HG03280 (cell line): ENCODE data around the gene KIF17.

Source experiments
- ATAC-seq: cut with Tn5 transposase; IDR thresholded peaks from one replicate; pipeline ENCODE4 v1.9.1; 2021; ENCODE audit warnings: mild to moderate bottlenecking, moderate library complexity; ENCODE audit not compliant: unreplicated experiment

Gene KIF17

DNA sequence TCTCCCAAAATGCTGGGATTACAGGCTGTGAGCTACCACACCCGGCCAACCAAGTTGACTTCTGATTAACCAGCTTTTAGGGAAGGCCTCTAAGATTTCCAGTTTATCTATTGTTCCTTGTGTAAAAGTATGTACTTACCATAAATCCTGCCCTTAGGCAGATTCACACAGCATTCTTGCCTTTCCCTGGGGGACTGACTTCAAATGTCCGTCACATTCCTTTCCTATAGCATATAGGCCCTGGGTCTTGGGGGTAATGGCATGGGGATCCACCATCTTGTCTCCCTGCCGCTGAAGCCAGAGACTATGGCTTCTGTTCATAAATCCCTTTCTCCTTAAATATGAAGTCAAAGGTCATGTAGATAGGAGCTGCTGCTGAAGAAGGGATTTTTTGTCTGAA, 85.4 kb downstream of the KIF17 start:
- no peak for ATAC-seq

DNA sequence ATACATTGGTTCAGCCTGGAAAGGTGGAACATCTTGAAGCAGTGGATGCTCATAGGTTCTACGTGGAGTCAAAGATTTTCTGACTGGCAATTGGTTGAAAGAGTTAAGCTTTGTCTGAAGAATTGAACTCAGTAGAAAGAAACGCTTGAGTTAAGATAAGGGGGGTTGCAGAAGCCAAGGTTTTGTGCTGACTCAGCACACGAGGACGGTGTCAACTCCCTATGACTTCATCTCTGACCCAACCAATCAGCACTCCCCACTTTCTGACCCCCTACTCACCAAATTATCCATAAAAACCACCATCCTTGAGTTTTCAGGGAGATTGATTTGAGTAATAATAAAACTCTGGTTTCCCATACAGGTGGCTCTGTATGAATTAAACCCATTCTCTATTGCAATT, 87.1 kb downstream of the KIF17 start:
- ATAC-seq: no peak

DNA sequence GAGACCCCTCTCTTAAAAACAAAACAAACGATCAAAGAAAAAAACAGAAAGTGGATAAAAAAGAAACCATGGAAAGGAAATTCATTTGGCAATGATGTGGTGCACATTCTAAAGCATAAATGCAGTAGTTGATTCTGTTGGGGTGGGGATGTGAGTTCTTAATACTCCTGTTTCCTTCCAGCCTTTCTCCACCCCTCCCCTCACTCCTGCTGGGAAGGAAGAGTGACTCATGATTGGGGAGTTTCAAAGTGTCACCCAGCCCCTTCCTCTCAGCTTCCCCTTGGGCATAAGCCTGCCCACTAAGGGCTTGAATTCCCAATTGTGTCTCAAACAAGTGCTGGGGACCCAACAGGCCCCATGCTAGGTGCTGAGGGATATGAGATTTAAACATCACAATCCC, 91.3 kb downstream of the KIF17 start:
- no peak for ATAC-seq

DNA sequence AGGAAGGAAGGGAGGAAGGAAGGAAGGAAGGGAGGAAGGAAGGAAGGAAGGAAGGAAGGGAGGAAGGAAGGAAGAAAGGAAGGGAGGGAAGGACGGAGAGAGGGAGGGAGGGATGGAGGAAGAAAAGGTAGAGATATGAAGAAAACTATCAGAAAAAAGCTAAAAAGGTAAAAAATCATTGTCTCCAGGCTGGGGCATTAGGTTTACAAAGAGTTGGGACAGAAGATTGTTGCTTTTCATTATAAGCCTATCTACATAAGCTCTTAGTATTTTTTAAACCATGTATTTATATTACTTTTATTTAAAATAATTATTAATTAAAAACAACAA, 91.7 kb downstream of the KIF17 start:
- ATAC-seq: no peak

DNA sequence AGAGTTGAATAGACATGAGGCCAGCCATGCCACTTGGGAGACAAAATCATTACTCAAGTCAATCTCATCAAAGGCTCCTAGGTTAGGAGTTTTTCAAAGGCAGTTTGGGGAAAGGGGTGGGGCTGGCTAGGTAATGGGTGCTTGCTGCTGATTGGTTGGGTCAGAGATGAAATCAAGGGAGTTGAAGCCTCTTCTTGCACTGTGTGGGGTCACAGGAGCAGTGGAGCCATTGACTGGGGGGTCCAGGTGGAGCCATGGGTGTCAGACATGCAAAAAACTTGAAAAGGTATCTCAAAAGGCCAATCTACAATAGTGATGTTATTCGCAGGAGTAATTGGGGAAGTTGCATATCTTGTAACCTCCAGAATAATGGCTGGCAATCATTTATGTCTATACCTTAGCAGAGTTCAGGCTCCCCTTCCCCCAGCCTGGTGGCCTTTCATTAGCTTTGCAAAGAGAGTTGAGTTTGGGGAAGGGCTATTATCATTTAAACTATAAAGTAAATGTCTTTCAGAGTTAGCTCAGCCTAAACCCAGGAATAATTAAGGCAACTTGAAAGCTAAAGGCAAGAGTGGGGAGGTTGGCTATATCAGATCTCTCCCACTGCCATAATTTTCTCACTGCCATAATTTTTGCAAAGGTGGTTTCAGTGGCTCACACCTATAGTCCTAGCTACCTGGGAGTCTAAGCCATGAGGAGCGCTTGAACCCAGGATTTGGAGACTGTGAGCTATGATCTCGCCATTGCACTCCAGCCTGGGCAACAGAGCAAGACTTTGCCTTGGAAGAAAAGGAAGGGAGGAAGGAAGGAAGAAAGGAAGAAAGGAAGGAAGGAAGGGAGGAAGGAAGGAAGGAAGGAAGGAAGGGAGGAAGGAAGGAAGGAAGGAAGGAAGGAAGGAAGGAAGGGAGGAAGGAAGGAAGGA, 92.4 kb downstream of the KIF17 start:
- no peak for ATAC-seq

DNA sequence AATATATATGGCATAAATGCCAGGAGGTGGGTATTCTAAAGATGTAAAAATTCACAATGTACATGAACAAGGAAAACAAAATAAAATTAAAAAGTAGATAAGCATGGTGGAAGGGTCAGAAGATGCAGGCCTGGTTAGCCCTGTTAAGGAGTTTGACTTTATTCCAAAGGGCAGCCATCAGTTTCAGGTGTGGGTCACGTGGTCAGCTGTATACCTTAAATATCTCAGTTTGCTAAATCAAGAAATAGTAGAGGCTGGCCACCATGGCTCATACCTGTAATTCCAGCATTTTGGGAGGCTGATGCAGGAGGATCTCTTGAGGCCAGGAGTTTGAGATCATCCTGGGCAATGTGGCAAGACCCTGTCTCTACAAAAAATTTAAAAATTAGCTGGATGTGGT, 93.1 kb downstream of the KIF17 start:
- ATAC-seq: no peak

DNA sequence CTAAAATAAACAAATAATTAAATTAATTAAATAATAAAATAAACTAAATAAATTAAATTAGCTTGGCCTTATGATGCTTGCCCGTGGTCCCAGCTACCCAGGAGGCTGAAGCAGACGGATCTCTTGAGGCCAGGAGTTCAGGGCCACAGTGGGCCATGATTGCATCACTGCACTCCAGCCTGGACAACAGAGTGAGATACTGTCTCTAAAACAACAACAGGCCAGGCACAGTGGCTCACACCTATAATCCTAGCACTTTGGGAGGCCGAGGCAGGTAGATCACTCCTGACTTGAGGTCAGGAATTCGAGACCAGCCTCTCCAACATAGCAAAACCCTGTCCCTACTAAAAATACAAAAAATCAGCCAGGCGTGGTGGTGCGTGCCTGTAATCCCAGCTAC, 96.8 kb downstream of the KIF17 start:
- ATAC-seq: no peak

DNA sequence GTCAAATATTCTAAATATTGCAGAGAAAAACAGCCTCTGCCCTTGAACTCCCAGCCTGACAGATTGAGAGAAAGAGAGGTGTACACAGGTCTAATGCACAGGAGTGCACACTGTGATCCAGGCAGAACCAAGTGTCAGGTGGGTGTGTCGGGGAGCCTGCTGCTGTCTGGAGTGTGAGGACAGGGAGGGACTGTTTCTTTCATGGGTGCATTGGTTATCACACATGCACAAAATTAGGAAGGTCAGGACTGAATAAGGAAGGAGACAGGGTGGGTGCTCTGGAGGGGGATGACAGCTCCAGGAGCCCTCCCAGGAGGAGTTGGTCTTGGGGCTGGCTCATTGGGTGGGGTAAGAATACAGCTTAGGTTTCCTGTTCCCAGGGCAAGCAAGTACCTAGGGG, 97.8 kb downstream of the KIF17 start:
- ATAC-seq: no peak

DNA sequence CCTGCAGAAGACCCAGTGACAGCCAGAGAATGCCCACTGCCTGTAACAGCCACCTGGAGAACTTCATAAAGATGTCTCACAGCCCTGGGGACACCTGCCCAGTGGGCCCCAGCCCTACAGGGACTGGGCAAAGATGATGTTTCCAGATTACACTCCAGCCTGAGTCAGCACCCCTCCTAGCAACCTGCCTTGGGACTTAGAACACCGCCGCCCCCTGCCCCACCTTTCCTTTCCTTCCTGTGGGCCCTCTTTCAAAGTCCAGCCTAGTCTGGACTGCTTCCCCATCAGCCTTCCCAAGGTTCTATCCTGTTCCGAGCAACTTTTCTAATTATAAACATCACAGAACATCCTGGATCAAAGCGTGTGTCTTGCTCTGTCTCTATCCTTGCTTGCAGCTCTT, 99.3 kb downstream of the KIF17 start:
- no peak for ATAC-seq

DNA sequence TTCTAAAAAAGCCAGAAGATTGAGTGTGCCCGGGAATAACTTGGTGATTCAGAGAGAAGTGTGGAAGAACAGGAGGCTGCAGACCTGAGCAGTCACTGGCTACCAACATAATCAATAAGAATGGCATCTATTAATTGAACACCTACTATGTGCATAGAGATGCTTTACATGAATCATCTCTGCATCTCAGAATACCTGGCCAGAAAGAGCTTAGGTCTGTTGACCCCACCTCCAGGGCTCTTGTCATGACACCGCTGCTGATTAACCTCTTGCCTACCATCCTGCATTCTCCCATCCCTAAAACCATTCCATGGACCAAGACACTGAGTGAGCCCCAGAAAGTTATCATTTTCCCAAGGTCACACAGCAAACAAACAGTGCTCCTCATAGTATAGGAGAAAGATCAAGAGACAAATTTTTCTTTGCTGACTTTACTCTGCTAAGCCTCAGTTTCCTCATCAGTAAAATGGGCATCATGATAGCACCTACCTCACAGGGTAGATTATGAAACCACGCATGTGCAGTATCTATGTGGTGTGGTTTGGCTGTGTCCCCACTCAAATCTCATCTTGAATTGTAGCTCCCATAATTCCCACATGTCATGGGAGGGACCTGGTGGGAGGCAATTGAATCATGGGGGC, 100.8 kb downstream of the KIF17 start:
- no peak for ATAC-seq

DNA sequence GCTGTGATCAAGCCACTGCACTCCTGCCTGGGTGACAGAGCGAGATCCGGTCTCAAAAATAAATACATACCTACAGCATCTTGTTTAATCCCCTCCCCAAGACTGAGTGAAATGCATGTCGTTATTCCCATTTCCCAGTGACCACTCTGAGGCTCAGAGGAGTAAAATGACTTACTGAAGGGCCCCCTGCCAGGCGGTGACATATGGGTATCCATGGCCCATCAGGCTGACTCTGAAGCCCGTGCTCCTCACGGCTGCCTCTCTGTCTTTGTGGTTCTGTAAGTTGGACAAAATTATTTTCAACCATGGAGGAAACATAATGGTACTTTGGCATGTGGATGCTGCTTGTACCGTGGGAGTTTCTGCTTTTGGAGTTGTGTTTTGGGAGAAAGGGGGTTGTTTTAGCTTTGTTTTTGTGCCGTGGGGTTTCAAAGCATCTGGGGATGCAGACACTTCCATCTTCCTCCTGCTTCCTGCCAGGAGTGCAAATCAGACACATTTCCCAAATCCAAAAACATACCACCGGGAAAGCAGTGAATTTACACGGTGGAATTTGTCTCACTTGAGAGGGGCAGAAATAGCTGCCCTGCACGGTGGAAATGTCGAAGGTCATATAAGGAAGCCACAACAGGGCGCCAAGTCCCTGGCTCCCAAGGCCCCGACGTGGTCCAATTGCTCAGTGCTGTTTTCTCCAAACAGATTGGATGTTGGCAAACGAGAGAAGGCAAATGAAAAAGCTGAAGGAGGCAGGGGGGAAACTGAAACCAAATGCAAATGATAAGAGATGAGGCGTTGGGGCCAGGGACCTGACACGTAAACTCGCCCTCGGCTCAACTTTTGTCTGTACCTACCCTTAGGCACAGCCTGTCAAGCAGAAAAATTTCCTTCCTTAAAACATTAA, 101.6 kb downstream of the KIF17 start:
- ATAC-seq: no peak

DNA sequence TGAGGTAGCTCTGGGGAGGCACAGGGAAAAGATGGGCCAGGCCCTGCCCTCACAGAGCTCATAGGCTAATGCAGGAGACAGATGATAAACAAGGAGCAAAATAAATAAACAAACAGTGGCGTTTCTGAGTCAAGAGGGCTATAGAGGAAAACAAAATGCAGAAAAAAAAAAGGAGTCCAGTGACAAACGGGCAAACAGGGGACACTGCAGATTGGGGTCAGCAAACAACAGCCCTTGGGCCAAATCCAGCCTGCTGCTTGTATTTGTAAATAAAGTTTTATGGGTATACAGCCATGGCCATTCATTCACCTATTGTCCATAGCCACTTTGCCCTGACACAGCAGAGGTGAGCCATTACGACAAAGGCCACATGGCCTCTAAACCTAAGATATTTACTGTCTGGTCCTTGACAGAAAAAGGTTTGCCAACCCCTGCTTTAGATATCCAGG, 103.7 kb downstream of the KIF17 start:
- ATAC-seq: no peak
